Stimulated activated CD4-positive, alpha-beta T cell treated with anti-CD3 and anti-CD28 coated beads, Interleukin-1b, Interleukin-23, amount 100 ng/mL, for 24 hours (primary cell): ENCODE results near the gene S100G.

Source experiments
- DNase-seq, 4 experiments: peaks; one replicate each; pipeline ENCODE4 v3.0.0-alpha.2; 2020; ENCODE audit warnings: low read depth in 4 of 4, low spot score in 1 of 4

Gene S100G

DNA sequence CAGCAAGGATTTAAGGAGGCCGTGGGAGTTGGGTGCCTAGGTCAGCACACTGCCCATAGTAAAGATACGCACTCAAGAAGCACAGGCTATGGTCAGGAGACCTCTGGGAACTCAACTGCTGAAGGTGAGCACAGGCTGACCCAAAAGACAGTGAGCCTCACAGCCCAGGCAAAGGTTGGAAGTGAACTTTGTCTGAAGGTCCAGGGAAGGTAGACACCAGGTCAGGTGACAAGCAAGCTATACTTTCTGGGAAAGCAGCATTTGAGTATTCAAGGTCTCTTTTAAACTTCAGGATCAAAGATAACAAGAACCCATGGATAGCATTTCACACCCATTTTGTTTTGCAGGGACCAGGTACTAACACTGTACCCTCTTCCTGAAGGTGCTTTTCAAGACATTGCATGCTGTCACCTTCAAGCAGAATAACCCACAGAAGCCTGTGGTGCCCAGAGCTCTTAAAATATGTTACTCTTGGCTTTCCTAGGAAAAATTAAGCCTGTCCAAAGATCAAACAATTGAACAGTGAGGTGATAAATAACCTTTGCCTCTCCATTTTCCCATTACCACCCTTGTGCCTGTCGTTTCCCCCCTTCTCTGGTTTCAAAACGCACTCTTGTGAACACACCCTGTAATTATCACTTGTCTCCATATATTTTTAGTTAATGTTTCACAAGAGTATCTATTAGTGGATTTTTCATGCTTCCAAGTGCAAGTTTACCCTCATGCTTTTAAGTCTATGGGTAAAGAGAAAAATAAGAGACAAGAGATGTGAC, 3.4 kb upstream of the S100G start:
- DNase-seq, result no peak

DNA sequence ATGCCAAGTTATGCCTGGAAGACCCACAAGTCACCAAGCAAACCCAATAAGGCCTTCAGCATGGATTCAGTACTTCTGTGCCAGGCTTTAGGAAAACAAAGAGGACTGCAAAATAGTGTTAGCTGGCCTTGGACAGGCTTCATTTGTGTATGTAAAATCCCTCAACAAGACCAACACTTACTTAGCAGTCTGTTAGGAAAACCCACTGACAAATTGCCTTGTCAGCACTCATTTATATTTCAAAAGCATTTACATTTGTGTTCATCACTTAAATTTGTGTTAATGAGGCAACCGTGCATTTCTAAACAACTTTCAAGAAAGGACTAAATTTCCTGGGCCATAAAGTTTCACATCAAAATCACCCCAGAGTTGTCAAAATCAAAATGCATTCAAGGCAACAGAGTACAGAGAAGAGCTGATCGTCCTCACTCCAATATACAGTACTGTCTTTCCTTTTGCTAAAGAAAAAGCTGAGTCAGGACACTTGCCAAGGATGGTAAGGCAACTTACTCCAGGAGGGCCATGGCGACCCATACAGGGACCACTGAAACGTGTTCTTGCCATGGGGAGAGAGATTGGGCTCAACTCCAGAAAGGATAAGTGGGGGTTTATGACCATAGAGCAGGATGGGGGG, 1.6 kb downstream of the S100G start:
- DNase-seq, result no peak

- no peak for DNase-seq
Measured at GRCh38 chrX:16653424-16653823, 3.5 kb downstream of the S100G start.

DNA sequence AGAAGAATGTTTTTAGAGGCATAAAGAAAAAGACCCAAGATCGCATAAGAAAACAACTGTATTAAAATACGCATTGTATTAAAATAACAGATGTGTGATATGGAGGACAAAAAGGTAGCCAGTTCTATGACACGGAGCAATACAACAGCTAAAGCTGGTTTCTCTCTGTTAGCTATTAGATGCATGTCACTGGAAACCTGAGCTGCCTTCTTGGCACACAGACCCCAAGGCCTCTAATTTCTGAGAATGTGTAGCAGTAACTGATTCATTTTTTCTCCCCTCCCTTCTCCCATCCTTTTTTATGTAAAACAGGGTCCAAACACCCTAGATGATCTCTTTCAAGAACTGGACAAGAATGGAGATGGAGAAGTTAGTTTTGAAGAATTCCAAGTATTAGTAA, 4.1 kb downstream of the S100G start:
- no peak for DNase-seq

DNA sequence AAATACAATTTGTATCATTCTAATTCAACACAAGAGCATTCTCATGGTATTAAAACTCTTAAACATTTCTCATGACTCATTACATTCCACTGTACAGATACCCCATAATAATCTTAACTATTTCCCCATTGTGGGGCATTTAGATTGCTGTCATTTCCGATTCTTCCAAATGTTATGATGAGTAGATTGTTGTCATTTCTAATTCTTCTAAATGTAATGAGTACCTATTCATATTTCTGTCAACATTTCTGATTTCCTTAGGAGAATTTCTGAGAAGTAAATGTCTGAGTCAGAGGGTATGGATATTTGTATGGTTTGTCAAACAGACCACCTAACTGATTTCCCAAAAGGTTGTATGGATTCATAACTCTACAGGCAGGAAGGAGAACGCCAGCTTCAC, 8.3 kb downstream of the S100G start:
- DNase-seq, result no peak

GRCh38 chrX:16659321-16659720, 9.4 kb downstream of the S100G start:
- no peak for DNase-seq

DNA sequence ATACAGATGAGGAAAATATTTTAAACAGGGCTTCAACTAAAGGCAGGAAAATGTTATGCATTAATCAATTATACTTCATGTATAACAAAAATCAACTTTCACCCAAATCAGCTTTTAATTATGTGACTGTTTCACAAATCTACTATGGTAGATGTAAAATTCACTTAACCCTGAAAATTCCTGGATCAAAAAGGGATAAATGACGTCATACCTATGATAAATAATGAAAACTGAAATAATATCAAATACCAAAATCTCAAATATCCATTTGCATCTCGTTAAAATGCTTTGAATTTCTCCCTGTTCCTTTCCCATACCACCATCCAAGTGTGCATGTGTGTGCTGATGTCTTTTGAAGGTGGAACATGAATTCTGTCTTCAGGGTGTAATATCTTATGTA, 11.5 kb downstream of the S100G start:
- DNase-seq, result no peak

- no peak for DNase-seq
Measured at GRCh38 chrX:16662402-16662801, 12.4 kb downstream of the S100G start.

- DNase-seq, result no peak
Measured at GRCh38 chrX:16664074-16664473, 14.1 kb downstream of the S100G start.

- DNase-seq, result no peak
Measured at GRCh38 chrX:16664626-16665025, 14.7 kb downstream of the S100G start.

DNA sequence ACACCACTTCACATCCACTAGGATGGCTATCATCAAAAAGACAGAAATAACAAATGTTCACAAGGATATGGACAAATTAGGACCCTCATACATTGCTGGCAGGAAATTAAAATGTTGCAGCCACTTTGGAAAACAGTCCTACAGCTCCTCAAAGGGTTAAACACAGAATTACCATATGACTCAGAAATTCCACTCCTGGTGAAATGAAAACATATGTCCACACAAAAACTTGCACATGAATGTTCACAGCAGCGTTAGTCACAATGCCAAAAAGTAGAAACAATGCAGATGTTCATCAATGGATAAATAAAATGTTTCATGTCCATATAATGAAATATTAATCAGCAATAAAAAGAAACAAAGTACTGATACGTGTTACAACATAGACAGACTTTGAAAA, 15.1 kb downstream of the S100G start:
- no peak for DNase-seq

DNA sequence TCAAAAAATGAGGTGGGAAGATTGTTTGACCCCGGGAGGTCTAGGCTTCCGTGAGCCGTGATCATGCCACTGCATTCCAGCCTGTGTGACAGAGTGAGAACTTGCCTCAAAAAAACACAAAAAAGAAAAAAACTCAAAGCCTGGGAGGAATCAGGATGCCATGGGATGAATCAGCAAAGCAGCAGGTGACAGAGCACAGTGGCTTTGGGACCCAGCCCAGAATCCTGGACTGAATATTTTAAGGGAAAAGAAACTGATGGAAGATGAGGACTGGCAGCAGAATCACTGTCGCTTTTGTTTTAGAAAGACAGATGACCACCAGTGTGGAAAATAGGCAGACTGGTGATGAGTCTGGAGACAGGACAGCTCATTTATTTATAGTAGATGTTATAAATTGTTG, 16.6 kb downstream of the S100G start:
- no peak for DNase-seq

DNA sequence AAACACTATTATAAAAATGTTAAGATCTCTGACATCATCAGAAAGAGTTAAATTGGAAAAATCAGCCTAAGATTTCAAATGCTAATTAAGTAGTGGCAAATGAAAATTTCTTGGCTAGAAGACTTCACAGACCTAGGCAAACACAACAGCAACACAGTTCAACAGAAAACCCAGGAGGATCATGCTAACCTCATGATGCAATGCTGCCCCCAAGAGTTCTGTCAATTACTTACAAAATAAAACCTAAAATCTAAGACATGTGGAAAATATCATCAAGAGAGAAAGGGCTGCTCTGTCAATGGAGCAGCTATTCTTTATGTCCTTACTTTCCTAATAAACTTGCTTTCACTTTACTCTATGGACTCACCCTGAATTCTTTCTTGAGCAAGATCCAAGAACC, 21.0 kb downstream of the S100G start:
- DNase-seq, result no peak

- no peak for DNase-seq
Measured at GRCh38 chrX:16678689-16679088, 28.7 kb downstream of the S100G start.

DNA sequence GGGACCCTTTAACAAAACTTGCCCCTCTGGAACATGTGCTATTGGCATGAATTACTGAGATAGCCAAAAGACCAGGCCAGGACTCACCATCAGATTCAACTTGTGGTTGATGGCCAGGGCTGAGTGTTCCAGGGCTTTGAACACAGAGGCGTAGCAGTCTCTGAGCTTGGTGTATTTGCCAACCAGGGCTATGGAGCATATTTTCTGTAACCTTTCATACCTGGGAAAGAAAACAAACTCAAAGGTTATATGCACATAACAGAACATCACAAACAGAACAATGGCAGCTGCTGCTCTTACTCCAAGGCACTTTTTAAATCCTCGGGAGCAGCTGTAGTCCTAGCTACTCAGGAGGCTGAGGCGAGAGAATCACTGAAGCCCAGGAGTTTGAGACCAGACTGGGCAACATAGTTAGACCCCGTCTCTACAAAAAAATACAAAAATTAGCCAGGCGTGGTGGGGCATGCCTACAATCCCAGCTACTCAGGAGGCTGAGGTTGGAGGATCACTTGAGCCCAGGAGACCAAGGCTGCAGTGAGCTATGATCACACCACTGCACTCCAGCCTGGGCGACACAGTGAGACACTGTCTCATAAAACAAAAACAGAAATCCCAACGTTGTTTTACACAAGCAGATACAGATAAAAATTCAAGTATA, 33.2 kb downstream of the S100G start:
- no peak for DNase-seq

DNA sequence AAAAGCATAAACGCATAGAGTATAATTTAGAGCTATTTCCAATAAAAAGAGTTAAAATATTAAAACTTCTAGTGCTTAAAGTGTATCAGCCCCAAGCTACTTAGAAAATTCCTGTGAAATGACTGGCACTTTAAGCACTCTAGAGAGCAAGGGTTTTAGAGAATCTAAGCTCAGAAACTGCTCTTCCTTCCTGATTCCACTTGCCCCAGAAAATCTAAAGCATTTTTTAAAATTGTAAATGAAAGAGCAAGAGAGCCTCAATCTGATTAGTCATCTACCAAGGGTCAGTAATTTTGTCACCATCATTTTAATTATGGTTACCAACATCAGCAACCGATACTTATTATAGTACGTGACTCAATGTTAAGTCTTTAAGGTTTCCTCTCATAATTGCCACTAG, 37.6 kb downstream of the S100G start:
- DNase-seq, result no peak

GRCh38 chrX:16695079-16695676, 45.2 kb downstream of the S100G start:
- peak in 3 of 4 experiments; percentile 30 to 65 (median 35) for DNase-seq

GRCh38 chrX:16696956-16697355, 47.0 kb downstream of the S100G start:
- DNase-seq, result no peak

DNA sequence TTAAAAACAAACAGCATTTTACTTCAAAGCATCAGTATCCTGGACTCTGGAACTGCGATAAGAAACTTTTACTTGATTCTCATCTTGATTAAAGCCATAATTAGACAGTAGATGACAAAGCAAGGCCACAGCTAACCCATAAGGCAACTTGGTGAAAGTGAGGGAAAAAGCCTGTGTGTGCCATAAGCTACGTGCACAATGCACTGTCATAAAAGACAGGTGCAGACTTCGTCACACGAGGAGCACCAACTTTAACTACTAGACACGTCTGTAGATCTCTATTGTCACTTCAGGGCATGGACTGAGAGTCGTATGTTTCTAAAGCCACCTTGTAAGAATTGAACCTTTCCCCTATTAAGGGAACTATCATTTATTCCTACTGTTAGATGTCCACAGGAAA, 49.4 kb downstream of the S100G start:
- DNase-seq, result no peak

DNA sequence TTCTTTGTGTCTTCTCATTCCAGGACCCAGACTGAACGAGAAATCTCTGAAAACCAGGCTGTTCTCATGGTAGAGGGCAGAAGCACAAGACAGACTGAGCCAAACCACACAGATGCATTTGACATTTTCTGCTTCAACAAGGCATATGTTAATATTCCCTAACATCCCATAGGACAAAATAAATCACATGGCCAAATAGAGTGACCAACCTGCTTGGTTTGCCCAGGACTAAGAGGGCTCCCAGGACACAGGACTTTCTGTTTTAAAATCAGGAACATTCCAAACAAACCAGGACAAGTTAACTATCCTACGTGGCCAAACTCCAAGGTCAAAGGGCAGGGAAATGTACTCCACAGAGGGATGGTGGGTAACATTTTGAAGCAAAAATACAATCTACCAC, 50.8 kb downstream of the S100G start:
- DNase-seq, result no peak

GRCh38 chrX:16702700-16703599, 53.0 kb downstream of the S100G start:
- DNase-seq, result no peak
